Measurements from ENCODE around the gene RHOH.
A peak's percentile ranks its signal among the peaks of the same experiment; 100 is the strongest.

The RHOH gene

DNA sequence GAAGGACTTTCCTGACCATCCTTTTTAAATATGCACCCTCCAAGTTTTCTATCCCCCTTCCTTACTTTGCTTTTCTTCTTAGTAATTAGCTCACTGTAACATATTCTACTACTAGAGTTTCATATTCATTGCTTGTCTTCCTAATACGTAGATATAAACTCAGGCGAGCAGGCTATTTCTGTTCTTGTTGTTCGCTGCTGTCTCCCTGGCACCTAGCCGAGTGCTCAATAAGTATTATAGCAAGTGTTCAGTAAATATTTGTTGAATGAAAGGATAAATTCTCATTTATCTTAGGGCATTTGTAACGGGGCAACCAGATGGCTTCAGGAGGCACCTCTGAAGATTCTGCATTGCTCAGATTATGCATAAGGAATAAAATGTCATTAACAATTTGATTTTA, 6.8 kb upstream of the RHOH start:
- Histone ChIP-seq H3K9ac (ENCODE audit: low read length) (no peak overlapping the region), H3K36me3 (ENCODE audit: control insufficient read depth, low read depth, low read length) (no peaks in the 10 kb centered on the region), H3K9me3 (ENCODE audit: control insufficient read depth, low read depth, low read length) (no peaks in the 10 kb centered on the region), H3K4me1 (ENCODE audit: control insufficient read depth, low read depth, low read length) (peaks cover 31% of the 10 kb centered on the region), H3K27ac (ENCODE audit: low read length) (no peak overlapping the region), H3K27me3 (ENCODE audit: control insufficient read depth, insufficient read depth, low read length) (no peaks in the 10 kb centered on the region), H3K4me3 (ENCODE audit: low read length) (no peak overlapping the region)

DNA sequence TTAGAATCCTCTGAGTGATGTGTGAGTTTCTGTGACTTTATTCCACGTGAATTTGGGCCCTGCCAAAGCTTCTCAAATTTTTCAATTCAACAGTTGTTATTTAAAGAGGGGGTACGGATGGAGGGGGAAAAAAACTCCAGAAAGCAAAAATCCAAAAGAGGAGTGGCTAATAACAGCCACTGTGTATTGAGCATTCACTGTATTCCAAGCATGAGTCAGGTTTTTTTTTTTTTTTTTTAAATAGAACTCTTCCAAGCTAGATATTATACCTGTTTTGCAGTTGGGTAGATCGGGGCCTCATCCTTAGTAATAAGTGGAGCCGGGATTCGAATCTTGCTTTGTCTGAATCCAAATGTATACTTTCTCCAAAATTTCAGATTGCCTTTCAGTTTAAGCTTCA, 6.4 kb upstream of the RHOH start:
- Histone ChIP-seq H3K36me3 (ENCODE audit: control insufficient read depth, low read depth, low read length) (no peaks in the 10 kb centered on the region), H3K9ac (ENCODE audit: low read length) (no peak overlapping the region), H3K4me1 (ENCODE audit: control insufficient read depth, low read depth, low read length) (peaks cover 31% of the 10 kb centered on the region), H3K4me3 (ENCODE audit: low read length) (no peak overlapping the region), H3K27me3 (ENCODE audit: control insufficient read depth, insufficient read depth, low read length) (no peaks in the 10 kb centered on the region), H3K27ac (ENCODE audit: low read length) (no peak overlapping the region), H3K9me3 (ENCODE audit: control insufficient read depth, low read depth, low read length) (no peaks in the 10 kb centered on the region)

DNA sequence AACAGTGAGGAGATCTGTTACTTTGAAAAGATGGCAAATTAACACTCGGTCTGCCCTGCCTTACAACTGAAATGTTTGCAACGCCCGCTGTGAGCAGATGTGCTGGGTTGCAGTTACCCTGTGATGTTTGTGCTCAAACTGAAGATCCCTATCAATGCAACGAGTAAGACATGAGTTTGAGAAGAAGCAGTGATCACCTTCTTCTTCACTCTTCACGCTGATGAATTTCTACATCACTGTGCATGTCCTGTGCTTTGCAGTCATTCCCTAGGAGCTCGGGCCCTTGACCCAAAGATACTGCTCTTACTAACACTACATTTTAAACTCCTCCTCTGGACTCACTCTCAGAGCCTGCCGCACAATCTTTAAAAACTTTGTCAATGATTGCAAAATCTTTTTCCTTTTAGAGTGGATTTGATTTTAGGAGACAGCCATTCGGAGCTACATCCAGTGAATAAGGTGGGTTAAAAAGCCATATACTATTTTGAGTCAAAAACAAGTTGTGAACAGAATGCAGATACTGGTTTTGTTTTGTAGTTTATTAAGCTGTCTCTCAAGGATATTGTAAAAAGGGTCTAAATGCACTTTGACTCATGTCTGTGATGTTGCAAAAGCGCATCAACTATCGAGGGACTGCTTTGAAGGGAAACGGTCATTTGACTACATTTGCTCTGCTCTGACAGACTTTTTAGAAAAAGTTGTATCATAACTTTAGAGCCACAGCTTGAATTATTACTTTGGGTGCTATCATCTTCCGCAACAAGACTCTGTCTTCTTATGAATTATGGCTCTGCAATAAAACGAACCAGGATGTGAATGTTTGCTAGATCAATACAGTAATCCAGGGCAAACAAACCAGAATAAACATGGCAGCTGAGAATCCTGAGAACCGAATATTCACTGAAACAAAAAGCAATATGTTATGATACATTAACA, 5.7 kb upstream of the RHOH start:
- no peaks in the 10 kb centered on the region for H3K9me3 ChIP-seq (ENCODE audit: control insufficient read depth, low read depth, low read length)
- no peak overlapping the region for H3K27ac ChIP-seq (ENCODE audit: low read length)
- H3K4me1 ChIP-seq (ENCODE audit: control insufficient read depth, low read depth, low read length): peaks cover 26% of the 10 kb centered on the region
- H3K27me3 ChIP-seq (ENCODE audit: control insufficient read depth, insufficient read depth, low read length): no peaks in the 10 kb centered on the region
- no peak overlapping the region for H3K4me3 ChIP-seq (ENCODE audit: low read length)
- no peak overlapping the region for H3K9ac ChIP-seq (ENCODE audit: low read length)
- no peaks in the 10 kb centered on the region for H3K36me3 ChIP-seq (ENCODE audit: control insufficient read depth, low read depth, low read length)

DNA sequence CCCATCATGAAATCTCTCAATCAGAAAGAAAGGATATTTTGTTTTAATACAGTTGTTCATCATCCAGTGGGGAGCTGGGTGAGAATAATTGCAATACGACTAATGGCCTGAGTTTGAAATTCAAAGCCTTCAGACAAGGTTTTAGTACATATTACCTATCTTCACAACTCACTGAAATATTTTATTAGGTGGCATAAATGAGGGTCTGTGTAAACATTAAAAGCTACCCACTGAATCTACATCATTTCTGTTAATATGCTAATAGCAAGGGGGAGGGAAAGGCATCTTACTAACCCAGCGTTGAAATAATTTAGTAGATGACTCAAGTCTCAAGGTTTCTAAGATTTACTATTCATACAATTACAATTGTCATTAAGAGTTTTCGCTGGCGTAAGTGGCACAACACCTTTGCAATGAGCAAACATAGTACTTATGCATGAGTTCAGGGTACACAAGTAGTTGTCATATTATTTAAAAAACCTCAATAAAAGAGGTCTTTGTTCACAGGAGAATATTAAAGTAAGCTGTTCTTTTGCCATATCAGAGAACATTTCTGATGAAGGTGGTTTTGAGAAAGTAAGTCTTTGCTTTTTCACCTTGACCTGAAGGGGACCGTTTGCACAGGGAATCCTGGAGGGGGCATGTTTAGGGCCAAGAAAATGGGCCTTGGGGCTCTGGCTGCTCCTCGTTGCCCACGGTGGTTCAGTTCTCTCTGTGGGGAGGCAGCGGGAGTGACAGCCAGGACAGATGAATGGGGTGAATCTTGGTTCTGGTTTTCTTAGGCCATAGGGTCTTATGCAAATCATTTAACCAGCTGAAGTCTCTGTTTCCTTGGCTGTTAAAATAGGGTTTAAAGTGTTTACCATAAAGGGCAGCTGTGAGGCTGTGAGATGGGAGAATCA, 4.5 kb upstream of the RHOH start:
- Histone ChIP-seq H3K9ac (ENCODE audit: low read length) (no peak overlapping the region), H3K9me3 (ENCODE audit: control insufficient read depth, low read depth, low read length) (no peaks in the 10 kb centered on the region), H3K4me1 (ENCODE audit: control insufficient read depth, low read depth, low read length) (peaks cover 34% of the 10 kb centered on the region), H3K27ac (ENCODE audit: low read length) (no peak overlapping the region), H3K27me3 (ENCODE audit: control insufficient read depth, insufficient read depth, low read length) (no peaks in the 10 kb centered on the region), H3K4me3 (ENCODE audit: low read length) (no peak overlapping the region), H3K36me3 (ENCODE audit: control insufficient read depth, low read depth, low read length) (no peaks in the 10 kb centered on the region)

DNA sequence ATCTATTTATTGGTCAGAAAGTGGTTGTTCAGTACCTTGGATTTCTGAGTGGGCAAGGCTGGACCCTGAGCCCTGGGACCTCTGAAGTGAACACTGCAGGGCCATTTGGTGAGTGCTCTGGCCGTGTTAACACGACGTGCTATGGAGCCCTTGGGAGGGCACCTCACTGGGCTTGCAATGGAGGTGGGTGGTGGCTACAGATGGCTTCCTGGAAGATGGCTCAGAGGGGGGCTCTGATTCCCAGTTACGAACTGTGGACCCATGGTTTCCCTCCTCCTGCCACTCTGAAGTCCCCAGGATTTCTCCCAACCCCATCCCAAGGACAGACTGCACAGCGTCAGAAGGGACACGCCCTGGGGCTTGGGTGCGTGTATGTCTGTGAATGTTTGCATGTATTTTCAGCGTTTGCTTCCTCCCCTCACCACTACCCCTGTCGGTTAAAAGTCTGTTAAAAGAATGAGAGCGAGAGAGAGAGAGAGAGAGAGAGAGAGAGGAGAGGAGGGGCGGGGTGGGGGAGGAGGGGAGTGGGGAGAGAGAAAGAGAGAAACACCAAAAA, 3.7 kb upstream of the RHOH start:
- no peak overlapping the region for H3K9ac ChIP-seq (ENCODE audit: low read length)
- H3K4me3 ChIP-seq (ENCODE audit: low read length): no peak overlapping the region
- H3K9me3 ChIP-seq (ENCODE audit: control insufficient read depth, low read depth, low read length): no peaks in the 10 kb centered on the region
- H3K27me3 ChIP-seq (ENCODE audit: control insufficient read depth, insufficient read depth, low read length): no peaks in the 10 kb centered on the region
- no peak overlapping the region for H3K27ac ChIP-seq (ENCODE audit: low read length)
- H3K4me1 ChIP-seq (ENCODE audit: control insufficient read depth, low read depth, low read length): peaks cover 36% of the 10 kb centered on the region
- no peaks in the 10 kb centered on the region for H3K36me3 ChIP-seq (ENCODE audit: control insufficient read depth, low read depth, low read length)

DNA sequence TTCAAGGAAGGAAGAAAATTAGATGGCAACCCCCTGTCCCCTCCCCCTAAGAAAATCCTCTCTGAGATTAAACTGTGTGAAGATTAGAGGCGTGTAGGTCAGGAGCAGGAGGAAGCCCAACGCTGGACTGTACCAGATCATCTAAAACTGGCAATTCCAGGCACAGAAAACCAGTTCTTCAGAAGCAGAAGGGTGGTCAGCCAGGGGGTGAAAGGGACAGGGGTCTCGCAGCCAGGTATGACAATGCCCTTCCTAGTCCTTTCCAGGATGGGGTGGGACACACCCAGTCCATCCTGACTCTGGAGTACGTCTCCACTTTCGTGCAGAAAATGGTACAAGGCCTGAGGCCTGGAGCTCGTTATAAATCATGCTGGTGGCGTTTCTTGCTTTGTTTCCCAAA, 3.3 kb upstream of the RHOH start:
- Histone ChIP-seq H3K27me3 (ENCODE audit: control insufficient read depth, insufficient read depth, low read length) (no peaks in the 10 kb centered on the region), H3K9me3 (ENCODE audit: control insufficient read depth, low read depth, low read length) (no peaks in the 10 kb centered on the region), H3K4me1 (ENCODE audit: control insufficient read depth, low read depth, low read length) (peaks cover 41% of the 10 kb centered on the region), H3K4me3 (ENCODE audit: low read length) (no peak overlapping the region), H3K9ac (ENCODE audit: low read length) (no peak overlapping the region), H3K36me3 (ENCODE audit: control insufficient read depth, low read depth, low read length) (no peaks in the 10 kb centered on the region), H3K27ac (ENCODE audit: low read length) (no peak overlapping the region)

DNA sequence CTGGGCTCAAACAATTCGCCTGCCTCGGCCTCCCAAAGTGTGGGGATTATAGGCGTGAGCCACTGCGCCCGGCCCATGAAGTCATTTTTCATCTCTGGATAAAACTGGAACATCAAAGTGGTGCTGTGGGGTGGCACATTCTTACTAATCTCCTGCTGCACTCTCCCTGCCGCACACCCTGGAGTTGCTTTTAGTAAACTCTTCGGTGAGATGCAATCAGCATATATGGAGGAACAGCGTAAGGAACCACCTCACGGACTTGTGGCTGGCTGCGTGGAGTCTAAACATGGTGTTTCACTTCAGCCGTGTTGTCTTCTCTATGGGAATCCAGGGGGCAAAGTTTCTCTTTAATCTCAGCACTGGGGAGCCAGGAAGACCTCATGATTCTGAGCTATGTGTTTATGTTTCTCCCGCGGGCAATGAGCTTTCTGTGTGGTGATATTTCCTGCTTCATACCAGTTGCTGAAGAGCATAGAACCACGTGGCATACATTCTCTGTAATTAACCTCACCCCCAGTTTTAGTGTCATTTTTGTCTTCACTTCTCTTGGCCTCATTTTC, 2.1 kb upstream of the RHOH start:
- Histone ChIP-seq H3K27ac (ENCODE audit: low read length) (no peak overlapping the region), H3K36me3 (ENCODE audit: control insufficient read depth, low read depth, low read length) (no peaks in the 10 kb centered on the region), H3K9me3 (ENCODE audit: control insufficient read depth, low read depth, low read length) (no peaks in the 10 kb centered on the region), H3K4me3 (ENCODE audit: low read length) (no peak overlapping the region), H3K27me3 (ENCODE audit: control insufficient read depth, insufficient read depth, low read length) (no peaks in the 10 kb centered on the region), H3K4me1 (ENCODE audit: control insufficient read depth, low read depth, low read length) (peaks cover 49% of the 10 kb centered on the region), H3K9ac (ENCODE audit: low read length) (no peak overlapping the region)

DNA sequence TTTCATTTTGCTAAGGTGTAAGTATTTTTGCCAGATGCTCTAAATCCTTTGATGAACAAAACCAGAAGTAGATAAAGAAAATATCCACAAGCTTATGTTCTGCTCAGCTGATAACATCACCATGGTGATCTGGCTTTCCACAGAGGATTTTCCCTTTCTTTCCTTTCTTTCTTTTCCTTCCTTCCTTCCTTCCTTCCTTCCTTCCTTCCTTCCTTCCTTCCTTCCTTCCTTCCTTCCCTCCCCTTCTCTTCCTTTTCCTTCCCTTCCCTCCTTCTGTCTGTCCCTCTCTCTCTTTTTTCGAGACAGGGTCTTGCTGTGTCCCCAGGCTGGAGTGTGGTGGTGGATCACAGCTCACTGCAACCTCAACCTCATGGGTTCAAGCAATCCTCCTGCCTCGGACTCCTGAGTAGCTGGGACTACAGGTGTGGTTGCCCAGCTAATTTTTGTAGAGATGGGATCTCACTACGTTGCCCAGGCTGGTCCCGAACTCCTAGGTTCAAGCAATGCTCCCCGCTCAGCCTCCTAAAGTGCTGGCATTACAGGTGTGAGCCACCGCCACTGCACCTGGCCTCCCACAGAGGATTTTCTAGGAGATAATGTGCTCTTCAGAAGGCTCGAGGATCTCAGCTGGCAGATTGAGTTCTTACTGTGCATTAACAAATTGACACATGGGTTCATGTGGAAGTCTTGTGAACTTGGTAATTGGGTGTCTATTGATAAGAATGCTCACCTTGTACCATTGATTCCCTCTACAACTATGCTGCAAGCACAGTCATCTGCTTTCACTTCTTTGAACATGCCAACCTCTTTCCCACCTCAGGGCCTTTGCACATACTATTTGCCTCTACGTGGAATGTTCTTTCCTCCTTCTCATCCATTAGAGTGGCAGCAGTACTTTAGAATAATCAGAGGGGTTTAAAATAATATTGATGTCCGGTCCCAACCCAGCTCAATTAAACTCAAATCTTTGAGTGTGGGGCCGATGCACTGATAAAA, 1.4 kb upstream of the RHOH start:
- no peak overlapping the region for H3K27ac ChIP-seq (ENCODE audit: low read length)
- H3K27me3 ChIP-seq (ENCODE audit: control insufficient read depth, insufficient read depth, low read length): no peaks in the 10 kb centered on the region
- H3K4me1 ChIP-seq (ENCODE audit: control insufficient read depth, low read depth, low read length): peaks cover 57% of the 10 kb centered on the region
- H3K9ac ChIP-seq (ENCODE audit: low read length): no peak overlapping the region
- H3K9me3 ChIP-seq (ENCODE audit: control insufficient read depth, low read depth, low read length): no peaks in the 10 kb centered on the region
- H3K4me3 ChIP-seq (ENCODE audit: low read length): no peak overlapping the region
- H3K36me3 ChIP-seq (ENCODE audit: control insufficient read depth, low read depth, low read length): no peaks in the 10 kb centered on the region

DNA sequence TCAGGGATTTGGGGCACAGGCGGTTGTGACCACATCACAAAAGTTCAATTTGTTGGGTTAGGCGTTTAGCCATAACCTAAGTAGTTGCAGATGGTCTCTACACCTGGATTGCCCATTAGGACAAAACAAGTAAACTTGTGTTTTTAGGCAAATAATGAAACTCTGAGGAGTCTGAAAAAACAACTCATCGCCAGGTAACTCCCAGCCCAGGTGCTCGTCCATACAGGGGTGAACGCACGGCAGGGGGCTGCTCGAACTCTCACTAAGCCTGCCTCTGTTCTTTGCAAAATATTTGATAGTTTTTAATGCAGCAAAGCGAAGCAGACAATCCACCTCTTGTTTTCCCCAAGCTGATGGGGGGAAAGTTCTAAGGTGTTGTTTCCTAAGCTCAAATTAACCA, 559 bp upstream of the RHOH start:
- Histone ChIP-seq H3K36me3 (ENCODE audit: control insufficient read depth, low read depth, low read length) (no peaks in the 10 kb centered on the region), H3K4me3 (ENCODE audit: low read length) (peak overlapping the region; percentile 57), H3K9ac (ENCODE audit: low read length) (peak overlapping the region; percentile 72), H3K27ac (ENCODE audit: low read length) (peak overlapping the region; percentile 70), H3K27me3 (ENCODE audit: control insufficient read depth, insufficient read depth, low read length) (no peaks in the 10 kb centered on the region), H3K4me1 (ENCODE audit: control insufficient read depth, low read depth, low read length) (peaks cover 59% of the 10 kb centered on the region), H3K9me3 (ENCODE audit: control insufficient read depth, low read depth, low read length) (no peaks in the 10 kb centered on the region)

DNA sequence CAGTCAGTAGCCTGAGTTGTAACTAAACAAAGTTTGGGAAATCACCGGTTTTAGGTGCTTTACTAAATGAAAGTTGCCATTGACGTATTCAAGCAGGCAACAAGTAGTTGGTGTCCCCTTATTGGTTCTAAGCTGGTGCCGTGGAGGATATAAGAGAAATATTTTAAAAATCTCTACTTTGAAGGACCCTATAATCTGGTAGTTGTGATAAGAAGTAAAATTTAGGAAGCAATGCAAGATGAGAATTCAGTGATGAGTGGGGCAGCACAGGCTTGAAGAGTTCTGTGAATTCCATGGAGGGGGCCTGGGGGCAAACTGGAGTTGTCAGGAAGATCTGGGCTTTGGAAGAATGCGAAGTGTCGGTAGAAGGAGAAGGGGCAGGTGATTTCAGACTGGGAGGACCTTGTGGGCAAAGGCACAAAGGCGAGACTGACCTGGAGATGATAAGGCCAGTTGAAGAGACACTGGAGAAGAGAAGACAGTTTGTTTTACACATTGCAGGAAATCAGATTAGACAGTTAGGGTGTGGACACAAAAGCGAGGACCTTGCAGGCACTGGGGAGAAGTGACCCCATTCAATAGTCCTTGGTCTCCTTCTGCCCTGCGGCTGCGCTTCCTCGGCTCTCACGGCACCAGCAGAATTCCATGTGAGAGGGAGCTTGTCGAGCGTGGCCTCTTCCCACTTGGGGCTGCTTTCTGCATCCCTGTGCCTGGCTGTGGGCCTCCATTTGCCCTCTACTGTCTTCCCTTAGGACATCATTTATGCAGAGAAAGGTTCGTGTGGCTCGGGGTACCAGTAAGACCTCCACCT, 1.3 kb downstream of the RHOH start:
- H3K9ac ChIP-seq (ENCODE audit: low read length): peak overlapping the region; percentile 72
- peaks cover 43% of the 10 kb centered on the region for H3K4me1 ChIP-seq (ENCODE audit: control insufficient read depth, low read depth, low read length)
- no peaks in the 10 kb centered on the region for H3K9me3 ChIP-seq (ENCODE audit: control insufficient read depth, low read depth, low read length)
- no peak overlapping the region for H3K27ac ChIP-seq (ENCODE audit: low read length)
- no peaks in the 10 kb centered on the region for H3K36me3 ChIP-seq (ENCODE audit: control insufficient read depth, low read depth, low read length)
- H3K4me3 ChIP-seq (ENCODE audit: low read length): peak overlapping the region; percentile 57
- H3K27me3 ChIP-seq (ENCODE audit: control insufficient read depth, insufficient read depth, low read length): no peaks in the 10 kb centered on the region
